ENCODE measurements around the gene UPF2.

- TF ChIP-seq CTCF (IDR thresholded peaks at IDR 0.05), result no peak
- TF ChIP-seq POLR2A (IDR thresholded peaks at IDR 0.05), result no peak
Observed at GRCh38 chr10:11993834-11994468, 48.7 kb downstream of the UPF2 start.
